ENCODE results near the gene MAGI1.
"Not testable (repeated sequence)": the region's sequence is repeated elsewhere in the genome, so short reads cannot be mapped to it uniquely, and the experiment has no call there.

MAGI1 gene

DNA sequence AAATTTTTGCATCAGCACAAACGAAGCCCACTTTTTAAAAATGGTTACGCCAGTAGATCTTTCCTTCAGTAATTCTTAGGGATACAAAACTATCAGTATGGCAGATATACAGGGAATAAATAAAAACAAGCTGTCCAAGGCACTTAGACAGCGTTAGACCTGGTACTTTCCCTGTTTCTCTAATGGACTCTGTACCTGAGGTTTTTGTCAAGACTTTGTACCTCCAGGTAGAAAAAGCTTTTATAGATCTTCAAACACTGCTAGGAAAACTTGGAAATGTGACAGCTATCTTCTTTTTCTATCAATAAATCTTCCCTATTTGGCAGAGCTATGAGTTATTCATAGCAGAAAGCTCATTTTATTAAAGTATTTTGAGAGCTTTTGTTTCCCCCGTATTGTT, 477.8 kb downstream of the MAGI1 start:
- Mint-ChIP-seq H3K27me3 (no peaks in the 10 kb centered on the region), H3K4me1 (no peaks in the 10 kb centered on the region), H3K4me3 (no peak overlapping the region), H3K27ac (no peak overlapping the region), H3K36me3 (no peaks in the 10 kb centered on the region), H3K9me3 (peaks cover 2% of the 10 kb centered on the region)
- CTCF ChIA-PET, result no interaction called here
- DNase-seq, result no peak

DNA sequence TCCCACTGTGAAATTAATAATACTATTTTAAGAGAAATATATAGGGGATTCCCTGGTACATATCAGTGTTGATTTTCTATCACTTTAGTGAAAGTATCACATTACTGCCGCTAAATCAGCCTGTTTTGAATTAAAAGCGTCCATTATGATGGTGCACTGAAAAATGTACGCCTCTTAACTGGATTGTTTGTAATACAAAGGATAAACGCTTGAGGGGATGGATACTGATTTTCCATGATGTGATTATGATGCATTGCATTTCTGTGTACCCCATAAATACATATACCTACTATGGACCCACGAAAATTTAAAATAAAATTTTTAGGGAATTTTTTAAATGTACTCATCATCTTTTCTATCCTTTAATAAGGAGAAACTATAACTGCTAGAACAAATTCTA, 478.6 kb downstream of the MAGI1 start:
- H3K4me3 Mint-ChIP-seq, result no peak overlapping the region
- no peaks in the 10 kb centered on the region for H3K4me1 Mint-ChIP-seq
- no peaks in the 10 kb centered on the region for H3K36me3 Mint-ChIP-seq
- no peak overlapping the region for H3K27ac Mint-ChIP-seq
- no peak for DNase-seq
- no peaks in the 10 kb centered on the region for H3K27me3 Mint-ChIP-seq
- CTCF ChIA-PET, result interaction anchor here (0.6 kb wide), 1 partner anchor 99 kb away, joined by 3 read pairs; no protein-coding TSS in a partner anchor
- peaks cover 2% of the 10 kb centered on the region for H3K9me3 Mint-ChIP-seq

DNA sequence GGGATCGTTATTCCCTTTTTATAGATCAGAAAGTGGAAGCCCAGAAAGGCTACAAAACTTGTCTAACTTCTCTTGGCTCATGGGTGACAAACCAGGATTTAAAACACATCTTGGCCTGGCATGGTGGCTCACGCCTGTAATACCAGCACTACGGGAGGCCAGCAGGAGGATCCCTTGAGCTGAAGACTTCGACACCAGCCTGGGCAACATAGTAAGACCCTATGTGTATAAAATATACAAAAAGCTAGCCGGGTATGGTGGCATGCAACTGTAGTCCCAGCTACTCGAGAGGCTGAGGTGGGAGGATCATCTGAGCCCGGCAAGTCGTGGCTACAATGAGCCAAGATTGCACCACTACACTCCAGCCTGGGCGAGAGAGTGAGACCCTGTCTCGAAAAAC, 479.1 kb downstream of the MAGI1 start:
- Mint-ChIP-seq H3K27ac (no peak overlapping the region), H3K36me3 (no peaks in the 10 kb centered on the region), H3K4me1 (no peaks in the 10 kb centered on the region), H3K9me3 (peaks cover 2% of the 10 kb centered on the region), H3K4me3 (no peak overlapping the region), H3K27me3 (no peaks in the 10 kb centered on the region)
- DNase-seq, result no peak
- CTCF ChIA-PET, result interaction anchor here (0.6 kb wide), 1 partner anchor 99 kb away, joined by 3 read pairs; no protein-coding TSS in a partner anchor

- Mint-ChIP-seq H3K27ac (no peak overlapping the region), H3K9me3 (peaks cover 5% of the 10 kb centered on the region), H3K4me1 (no peaks in the 10 kb centered on the region), H3K4me3 (no peak overlapping the region), H3K36me3 (no peaks in the 10 kb centered on the region), H3K27me3 (no peaks in the 10 kb centered on the region)
- CTCF ChIA-PET, result no interaction called here
- no peak for DNase-seq
Observed at GRCh38 chr3:65558826-65559225, 479.9 kb downstream of the MAGI1 start.

DNA sequence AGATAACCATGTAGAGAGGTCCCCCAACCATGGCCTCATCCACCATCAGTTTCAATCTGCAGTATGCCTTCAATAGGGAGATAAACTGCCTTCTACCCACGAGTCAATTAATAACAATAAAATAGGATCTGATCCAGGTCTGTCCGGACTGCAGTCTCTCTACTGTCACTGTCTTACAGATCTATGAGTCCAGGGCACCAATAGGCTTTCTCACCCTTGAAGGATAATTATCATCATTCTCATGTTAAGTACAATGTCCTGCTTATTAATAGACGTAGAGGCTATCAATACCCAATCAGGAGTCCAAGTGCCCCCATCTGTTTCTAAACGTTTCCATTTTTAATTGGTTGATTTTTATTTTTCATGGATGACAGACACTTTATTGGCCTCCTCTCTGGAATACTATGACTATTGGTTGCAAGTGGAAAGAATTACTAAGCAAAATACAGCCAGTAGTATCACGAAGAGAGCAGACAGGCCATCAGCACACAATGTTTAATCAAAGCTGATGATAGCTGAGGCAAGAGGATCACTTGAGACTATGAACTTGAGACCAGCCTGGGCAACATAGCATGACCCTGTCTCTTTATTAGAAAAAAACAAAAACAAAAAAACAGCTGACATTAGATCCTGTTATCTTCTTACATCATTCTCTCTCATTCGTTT, 480.7 kb downstream of the MAGI1 start:
- no peaks in the 10 kb centered on the region for H3K27me3 Mint-ChIP-seq
- H3K27ac Mint-ChIP-seq, result no peak overlapping the region
- CTCF ChIA-PET, result no interaction called here
- H3K9me3 Mint-ChIP-seq, result peaks cover 5% of the 10 kb centered on the region
- no peak overlapping the region for H3K4me3 Mint-ChIP-seq
- no peaks in the 10 kb centered on the region for H3K36me3 Mint-ChIP-seq
- no peaks in the 10 kb centered on the region for H3K4me1 Mint-ChIP-seq
- no peak for DNase-seq

- Mint-ChIP-seq H3K4me1 (no peaks in the 10 kb centered on the region), H3K36me3 (no peaks in the 10 kb centered on the region), H3K27ac (no peak overlapping the region), H3K27me3 (no peaks in the 10 kb centered on the region), H3K9me3 (peaks cover 5% of the 10 kb centered on the region), H3K4me3 (no peak overlapping the region)
- CTCF ChIA-PET, result no interaction called here
- DNase-seq, result no peak
Observed at GRCh38 chr3:65556934-65557577, 481.7 kb downstream of the MAGI1 start.

- Mint-ChIP-seq H3K36me3 (no peaks in the 10 kb centered on the region), H3K27ac (no peak overlapping the region), H3K4me3 (no peak overlapping the region), H3K9me3 (peaks cover 5% of the 10 kb centered on the region), H3K4me1 (no peaks in the 10 kb centered on the region), H3K27me3 (peaks cover 23% of the 10 kb centered on the region)
- CTCF ChIA-PET, result no interaction called here
- no peak for DNase-seq
Observed at GRCh38 chr3:65552434-65552833, 486.3 kb downstream of the MAGI1 start.

GRCh38 chr3:65551945-65552344, 486.8 kb downstream of the MAGI1 start:
- no peak overlapping the region for H3K4me3 Mint-ChIP-seq
- H3K4me1 Mint-ChIP-seq, result no peaks in the 10 kb centered on the region
- no peak overlapping the region for H3K27ac Mint-ChIP-seq
- H3K36me3 Mint-ChIP-seq, result no peaks in the 10 kb centered on the region
- CTCF ChIA-PET, result no interaction called here
- peaks cover 23% of the 10 kb centered on the region for H3K27me3 Mint-ChIP-seq
- DNase-seq, result no peak
- H3K9me3 Mint-ChIP-seq, result peaks cover 2% of the 10 kb centered on the region

DNA sequence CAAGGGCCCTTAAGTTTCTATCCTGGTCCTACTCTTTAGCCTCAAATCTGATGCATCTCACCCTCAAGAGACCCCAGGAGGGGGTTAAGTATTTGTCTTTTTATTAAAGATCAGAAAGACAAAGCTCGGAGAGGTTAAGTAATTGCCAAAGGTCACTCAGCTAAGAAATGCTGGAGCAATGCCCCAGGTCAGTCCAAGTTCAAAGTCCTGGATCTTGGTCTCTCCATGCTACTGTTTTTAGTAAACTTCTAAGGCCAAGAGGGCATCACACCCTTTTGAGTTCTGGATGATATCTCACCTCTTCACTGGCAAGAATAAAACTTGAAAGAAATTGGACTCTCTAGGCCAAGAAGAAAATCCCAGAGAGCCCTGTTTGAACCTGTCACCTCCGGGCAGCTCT, 488.6 kb downstream of the MAGI1 start:
- no peak for DNase-seq
- no peaks in the 10 kb centered on the region for H3K36me3 Mint-ChIP-seq
- no peak overlapping the region for H3K4me3 Mint-ChIP-seq
- peaks cover 2% of the 10 kb centered on the region for H3K9me3 Mint-ChIP-seq
- H3K27me3 Mint-ChIP-seq, result peaks cover 23% of the 10 kb centered on the region
- H3K27ac Mint-ChIP-seq, result no peak overlapping the region
- H3K4me1 Mint-ChIP-seq, result no peaks in the 10 kb centered on the region
- CTCF ChIA-PET, result no interaction called here

- H3K4me3 Mint-ChIP-seq, result no peak overlapping the region
- peaks cover 2% of the 10 kb centered on the region for H3K9me3 Mint-ChIP-seq
- no peaks in the 10 kb centered on the region for H3K36me3 Mint-ChIP-seq
- CTCF ChIA-PET, result no interaction called here
- no peaks in the 10 kb centered on the region for H3K4me1 Mint-ChIP-seq
- H3K27me3 Mint-ChIP-seq, result peaks cover 23% of the 10 kb centered on the region
- H3K27ac Mint-ChIP-seq, result no peak overlapping the region
- DNase-seq, result no peak
Observed at GRCh38 chr3:65549626-65549959, 489.1 kb downstream of the MAGI1 start.

DNA sequence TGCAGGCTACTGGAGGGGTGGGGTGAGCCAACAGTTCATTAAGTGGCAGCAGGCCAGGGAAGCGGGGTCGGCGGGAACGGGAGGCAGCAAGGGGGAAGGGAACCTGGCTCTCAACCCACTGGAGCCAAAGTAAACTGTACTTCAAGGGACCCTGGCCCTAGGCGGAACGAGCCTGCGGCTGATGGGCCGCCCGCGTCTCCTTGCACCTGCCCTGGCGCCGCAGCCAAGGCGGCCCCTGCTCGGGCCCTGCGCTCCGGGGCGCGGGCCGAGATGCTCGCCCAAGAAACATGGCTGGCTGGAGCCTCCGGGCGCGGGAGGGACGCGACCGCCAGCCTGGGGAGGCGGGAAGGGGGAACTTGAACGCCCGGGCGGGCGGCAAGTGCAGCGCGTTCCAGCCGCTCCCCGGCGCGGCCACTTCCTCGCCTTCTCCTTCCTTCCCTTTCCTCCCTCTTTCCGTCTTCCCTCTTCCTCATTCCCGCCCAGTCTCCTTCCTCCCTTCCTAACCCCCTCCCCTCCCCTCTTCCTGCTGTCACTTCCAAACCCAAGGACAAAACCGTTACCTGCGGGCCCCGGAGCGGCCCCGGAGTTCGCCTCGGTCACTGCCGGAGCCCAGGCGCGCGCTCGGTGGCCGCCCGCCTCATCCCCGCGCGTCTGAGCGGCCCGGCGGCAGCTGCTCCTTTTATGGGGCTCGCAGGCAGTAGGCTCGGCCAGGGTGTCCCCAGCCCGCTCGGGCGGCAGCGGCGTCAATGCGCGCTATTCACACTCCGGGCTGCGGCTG, 489.7 kb downstream of the MAGI1 start:
- H3K27me3 Mint-ChIP-seq, result peaks cover 23% of the 10 kb centered on the region
- no peaks in the 10 kb centered on the region for H3K9me3 Mint-ChIP-seq
- H3K4me1 Mint-ChIP-seq, result no peaks in the 10 kb centered on the region
- no peak overlapping the region for H3K4me3 Mint-ChIP-seq
- DNase-seq, result no peak
- H3K36me3 Mint-ChIP-seq, result no peaks in the 10 kb centered on the region
- CTCF ChIA-PET, result no interaction called here
- H3K27ac Mint-ChIP-seq, result peak overlapping the region; percentile 45

DNA sequence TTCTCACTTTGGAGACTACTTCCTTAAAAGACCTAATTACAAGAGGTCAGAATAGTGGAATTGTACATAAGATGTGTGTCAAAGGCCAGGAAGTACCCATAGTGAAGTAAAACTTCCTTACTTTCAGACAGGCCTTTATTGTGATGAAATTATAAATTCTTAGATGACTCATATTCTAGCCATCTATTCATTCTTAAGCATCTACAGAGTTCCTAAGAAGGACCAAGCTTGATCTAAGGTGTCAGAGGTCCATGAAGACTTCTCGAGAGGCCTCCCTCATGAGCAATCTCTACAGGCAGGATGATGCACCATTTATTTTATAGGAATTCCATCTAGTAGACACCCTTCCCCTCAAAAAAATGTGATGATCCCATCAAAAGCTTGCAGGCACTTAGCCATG, 493.3 kb downstream of the MAGI1 start:
- peaks cover 23% of the 10 kb centered on the region for H3K27me3 Mint-ChIP-seq
- peaks cover 3% of the 10 kb centered on the region for H3K9me3 Mint-ChIP-seq
- no peak for DNase-seq
- CTCF ChIA-PET, result no interaction called here
- no peaks in the 10 kb centered on the region for H3K36me3 Mint-ChIP-seq
- no peaks in the 10 kb centered on the region for H3K4me1 Mint-ChIP-seq
- no peak overlapping the region for H3K27ac Mint-ChIP-seq
- no peak overlapping the region for H3K4me3 Mint-ChIP-seq

DNA sequence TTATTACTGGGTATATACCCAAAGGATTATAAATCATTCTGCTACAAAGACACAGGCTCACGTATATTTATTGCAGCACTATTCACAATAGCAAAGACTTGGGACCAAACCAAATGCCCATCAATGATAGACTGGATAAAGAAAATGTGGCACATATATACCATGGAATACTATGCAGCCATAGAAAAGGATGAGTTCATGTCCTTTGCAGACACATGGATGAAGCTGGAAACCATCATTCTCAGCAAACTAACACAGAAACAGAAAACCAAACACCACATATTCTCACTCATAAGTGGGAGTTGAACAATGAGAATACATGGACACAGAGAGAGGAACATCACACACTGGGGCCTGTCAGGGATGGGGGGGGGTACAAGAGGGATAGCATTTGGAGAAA, 495.3 kb downstream of the MAGI1 start:
- CTCF ChIA-PET, H3K4me3 Mint-ChIP-seq, H3K9me3 Mint-ChIP-seq, H3K36me3 Mint-ChIP-seq, H3K27me3 Mint-ChIP-seq, H3K4me1 Mint-ChIP-seq, DNase-seq, H3K27ac Mint-ChIP-seq: not testable (repeated sequence)

DNA sequence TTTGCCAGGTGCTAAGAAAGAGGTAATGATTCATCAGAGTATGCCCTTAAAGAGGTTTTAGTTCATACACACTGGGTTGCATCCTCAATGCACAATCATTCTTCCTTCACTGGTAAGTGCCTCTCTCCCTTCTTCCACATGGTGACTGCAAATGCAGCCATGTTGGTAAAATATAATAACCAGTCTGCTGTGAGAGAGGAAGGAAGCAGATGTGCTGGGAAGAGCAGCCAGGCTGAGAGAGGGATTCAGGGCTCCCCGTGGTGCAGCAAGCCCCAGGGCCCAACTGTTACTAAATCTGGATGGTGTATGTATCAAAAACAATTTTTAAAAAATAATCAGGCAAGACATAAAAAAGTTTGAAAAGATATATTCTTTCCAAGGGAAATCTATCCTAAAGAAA, 498.1 kb downstream of the MAGI1 start:
- Mint-ChIP-seq H3K27me3 (no peaks in the 10 kb centered on the region), H3K9me3 (peaks cover 3% of the 10 kb centered on the region), H3K27ac (no peak overlapping the region), H3K4me1 (no peaks in the 10 kb centered on the region), H3K4me3 (no peak overlapping the region), H3K36me3 (no peaks in the 10 kb centered on the region)
- DNase-seq, result no peak
- CTCF ChIA-PET, result no interaction called here

DNA sequence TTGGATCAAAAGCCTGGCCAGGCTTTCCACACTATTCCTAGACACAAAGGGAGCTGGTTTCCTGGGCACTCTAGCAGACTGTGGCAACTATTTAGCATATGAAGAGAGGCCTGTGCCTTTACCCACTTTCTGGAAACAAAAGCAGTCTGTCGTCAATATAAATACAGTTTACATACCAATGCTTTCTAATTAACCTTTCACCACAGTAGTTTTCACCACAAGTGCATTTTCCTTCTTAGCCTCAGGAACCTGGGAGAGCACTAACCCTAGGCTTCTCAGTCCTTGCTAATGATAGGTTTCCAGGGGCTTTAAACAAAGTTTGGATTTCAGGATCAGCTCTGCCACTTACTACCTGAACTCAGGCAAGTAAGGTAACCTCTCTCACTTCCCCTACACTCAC, 499.1 kb downstream of the MAGI1 start:
- no peak for DNase-seq
- no peak overlapping the region for H3K4me3 Mint-ChIP-seq
- no peaks in the 10 kb centered on the region for H3K27me3 Mint-ChIP-seq
- no peaks in the 10 kb centered on the region for H3K4me1 Mint-ChIP-seq
- H3K36me3 Mint-ChIP-seq, result no peaks in the 10 kb centered on the region
- CTCF ChIA-PET, result no interaction called here
- no peak overlapping the region for H3K27ac Mint-ChIP-seq
- peaks cover 3% of the 10 kb centered on the region for H3K9me3 Mint-ChIP-seq
